HG03097 (cell line): ENCODE data around the gene MOGAT3.

Source experiments
- ATAC-seq: cut with Tn5 transposase; IDR thresholded peaks from one replicate; pipeline ENCODE4 v1.9.1; 2021; ENCODE audit not compliant: unreplicated experiment, low FRiP score

Gene MOGAT3

DNA sequence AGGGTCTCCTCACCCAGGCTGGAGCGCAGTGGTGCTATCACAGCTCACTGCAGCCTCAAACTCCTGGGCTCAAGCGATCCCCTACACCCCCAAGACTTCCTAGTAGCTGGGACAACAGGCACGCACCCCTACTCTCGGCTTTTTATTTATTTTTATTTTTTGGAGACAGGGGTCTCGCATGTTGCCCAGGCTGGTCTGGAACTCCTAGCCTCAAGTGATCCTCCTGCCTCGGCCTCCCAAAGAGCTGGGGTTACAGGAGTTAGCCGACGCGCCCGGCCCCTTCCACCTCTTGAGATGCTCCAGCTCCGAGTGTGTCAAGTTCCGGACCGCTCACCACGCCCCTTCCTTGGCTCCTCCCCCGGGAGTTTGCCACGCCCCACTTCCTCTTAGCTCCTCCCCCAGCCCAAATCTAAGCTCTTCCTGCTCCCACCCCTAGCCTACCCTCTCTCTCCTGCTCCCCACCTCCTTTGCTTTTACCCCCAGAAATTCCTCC lies 27.0 kb downstream of the MOGAT3 start:
- ATAC-seq = no peak

DNA sequence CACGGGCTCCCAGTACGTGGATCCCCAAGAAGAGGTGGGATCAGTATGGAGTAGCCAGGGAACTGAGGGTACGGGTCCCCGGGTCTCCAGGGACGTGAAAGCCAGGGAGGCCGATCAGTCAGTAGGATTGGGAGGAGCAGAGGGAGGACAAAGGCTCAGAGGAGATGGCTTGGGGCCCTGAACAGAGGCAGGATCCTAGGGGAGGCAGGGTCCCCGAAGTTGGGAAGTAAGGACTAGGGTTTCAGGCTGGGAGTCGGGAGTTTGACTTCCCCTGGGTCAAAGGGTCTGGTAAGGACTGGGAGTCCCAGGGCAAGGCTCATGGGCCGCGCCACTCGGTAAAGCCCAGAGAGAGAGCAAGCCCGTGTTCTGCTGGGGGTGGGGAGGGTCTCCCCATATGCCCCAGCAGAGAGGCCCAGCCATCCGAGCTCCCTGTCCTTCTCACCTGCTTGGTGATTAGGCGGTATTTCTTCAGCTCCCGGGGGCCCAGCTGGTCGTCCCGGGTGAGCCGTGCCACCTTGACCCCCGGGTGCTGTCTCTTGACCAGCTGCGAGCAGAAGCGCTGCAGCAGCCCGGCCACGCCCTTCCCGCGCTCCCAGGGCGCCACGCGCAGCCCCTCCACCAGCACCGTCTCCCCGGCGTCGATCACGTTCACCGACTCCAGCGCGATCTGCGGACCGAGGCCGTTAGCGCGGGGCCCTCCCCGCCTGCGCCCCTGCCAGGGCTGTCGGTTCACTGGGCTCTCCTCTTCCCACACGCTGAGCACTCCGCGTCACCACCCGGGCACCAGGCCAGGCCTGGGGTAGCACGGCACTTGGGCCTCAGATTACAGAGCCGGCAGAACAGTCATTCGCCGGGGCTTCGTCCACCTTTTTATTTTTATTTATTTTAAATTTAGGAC lies 27.7 kb downstream of the MOGAT3 start:
- ATAC-seq = no peak

GRCh38 chr7:101172005-101172853 lies 28.6 kb downstream of the MOGAT3 start:
- ATAC-seq = no peak

- ATAC-seq = no peak
Observed at GRCh38 chr7:101171442-101171837, 29.4 kb downstream of the MOGAT3 start.

- ATAC-seq = no peak
Observed at GRCh38 chr7:101170617-101171441, 30.0 kb downstream of the MOGAT3 start.

DNA sequence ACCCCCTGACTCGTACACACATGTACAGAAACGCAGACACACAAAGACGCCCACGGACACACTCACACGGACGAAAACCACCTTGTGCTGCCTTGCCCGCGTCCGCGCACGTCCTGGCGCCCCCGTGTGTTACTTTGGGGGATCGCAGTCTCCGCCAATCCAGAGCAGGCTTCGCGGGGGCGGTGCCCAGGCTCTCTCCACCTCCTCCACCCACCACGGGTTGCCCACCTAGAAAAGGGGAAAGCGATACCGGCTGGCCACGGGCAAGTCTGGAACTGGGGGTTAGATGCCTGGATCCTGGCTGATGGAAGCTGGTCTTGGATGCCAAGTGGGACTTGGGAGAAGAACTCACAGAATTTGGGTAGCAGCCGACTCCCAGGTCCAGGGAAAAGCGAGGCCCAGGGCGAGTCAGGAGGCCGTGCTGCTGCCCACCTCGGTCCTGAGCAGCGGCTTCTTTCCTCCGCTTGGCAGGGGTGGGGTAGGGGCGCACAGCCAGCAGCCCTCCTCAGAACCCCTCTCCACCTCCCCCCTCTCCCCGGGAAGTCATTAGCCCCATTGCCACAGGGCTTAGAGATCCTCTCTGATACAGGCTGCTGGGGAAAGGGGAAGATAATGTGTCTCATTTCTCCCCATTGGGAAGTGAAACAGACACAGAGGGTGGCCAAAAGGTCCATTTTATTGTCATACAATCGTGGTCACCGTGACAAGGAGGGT lies 30.8 kb downstream of the MOGAT3 start:
- ATAC-seq = peak; percentile 44

DNA sequence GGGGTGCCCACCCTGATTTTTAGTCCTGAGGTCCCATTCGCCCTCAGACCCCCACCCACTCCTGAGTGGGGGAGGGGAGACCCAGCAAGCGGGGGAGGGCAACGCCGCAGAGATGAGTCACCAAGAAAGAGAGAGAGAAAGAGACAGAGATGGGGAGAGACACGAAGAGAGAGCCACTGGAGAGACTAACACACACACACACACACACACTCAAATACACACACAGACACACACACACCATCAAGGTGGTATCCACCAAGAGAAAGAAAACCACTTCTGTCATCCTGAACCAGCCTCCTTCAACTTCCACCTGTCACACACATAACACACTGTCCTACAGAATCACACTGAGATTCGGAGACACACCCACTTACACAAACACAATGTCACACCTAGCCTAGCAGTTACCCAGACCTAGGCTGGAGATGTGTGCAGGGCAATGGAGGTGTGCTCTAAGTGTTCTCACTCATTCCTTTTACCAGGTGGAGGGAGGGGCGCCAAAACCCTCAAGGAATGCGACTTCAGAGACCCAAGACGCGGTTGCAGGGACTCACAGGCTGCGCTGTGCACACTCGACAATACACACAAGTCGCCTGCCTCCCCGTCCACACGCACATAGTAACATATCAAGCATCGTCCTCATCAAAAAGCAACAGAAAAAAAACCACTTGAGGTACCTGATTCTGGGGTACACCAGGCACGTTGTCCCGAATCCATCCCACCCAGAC lies 31.6 kb downstream of the MOGAT3 start:
- ATAC-seq = no peak

DNA sequence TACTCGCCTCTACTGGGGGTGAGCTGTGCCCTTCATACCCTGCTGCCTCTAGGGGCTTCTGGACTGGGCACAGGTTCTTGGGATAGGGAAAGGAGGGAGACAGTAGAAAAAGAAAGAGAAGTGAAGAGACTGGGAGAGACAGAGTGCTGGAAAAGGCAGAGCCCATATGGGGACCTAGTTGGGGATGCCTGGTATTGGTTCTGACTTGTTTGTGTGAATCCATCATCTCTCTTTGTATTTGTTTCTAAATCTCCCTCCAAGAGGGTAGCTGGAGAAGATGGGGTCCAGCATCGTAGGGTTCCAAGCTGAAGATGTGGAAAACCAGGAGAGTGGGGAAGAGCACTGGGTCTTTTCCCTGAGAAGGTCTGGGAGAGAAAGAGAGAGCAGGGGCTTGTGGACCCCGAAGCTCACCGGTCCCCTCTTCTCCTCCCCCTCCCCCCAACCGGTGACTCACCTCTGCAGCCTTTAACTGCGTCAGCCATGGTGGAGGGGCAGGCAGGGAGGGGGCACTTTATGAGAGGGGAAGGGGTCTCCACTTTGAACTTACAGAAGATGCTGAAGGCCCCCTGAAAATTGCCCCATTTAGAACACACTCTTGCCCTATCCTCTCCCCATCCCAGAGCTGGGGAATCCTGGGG lies 32.3 kb downstream of the MOGAT3 start:
- no peak for ATAC-seq

DNA sequence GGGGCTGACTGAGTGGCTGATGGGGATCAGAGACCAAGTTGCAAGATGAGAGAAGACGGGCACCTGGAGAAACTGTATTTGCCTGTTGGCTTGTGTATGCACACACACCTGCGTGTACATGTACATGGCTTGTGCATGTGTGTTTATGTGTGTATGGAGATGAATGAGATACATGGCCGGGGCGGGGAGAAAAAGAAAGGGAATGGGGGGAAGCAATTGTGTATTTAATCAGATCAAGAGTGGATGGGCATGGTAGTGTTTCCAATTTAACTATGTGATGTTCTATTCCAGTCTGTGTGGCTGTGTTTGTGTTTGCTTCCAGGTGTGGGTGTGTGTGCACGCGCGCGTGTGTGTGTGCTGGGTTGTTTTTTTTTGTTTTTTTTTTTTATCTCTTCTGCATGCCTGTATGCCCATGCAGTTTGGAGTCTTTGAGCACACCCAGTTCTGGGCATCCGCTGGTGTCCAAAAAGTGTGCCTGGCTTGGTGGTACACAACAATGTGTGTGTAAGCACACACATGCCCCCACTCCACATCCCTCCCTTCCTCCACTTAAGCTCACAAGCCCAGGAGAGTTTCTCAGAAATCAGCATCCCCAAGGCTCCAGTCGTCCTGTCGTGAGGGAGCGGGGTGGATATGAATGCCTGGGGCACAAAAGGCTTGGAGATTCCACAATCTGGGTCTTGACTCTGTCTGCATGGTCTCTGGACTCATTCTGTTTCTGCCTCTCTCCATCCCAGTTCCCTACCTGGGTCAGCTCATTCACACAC lies 33.0 kb downstream of the MOGAT3 start:
- no peak for ATAC-seq

GRCh38 chr7:101166909-101167644 lies 33.8 kb downstream of the MOGAT3 start:
- ATAC-seq = no peak

GRCh38 chr7:101166648-101166908 lies 34.3 kb downstream of the MOGAT3 start:
- no peak for ATAC-seq

GRCh38 chr7:101165958-101166647 lies 34.7 kb downstream of the MOGAT3 start:
- ATAC-seq = no peak

- ATAC-seq = peak; percentile 57
Observed at GRCh38 chr7:101165075-101165957, 35.5 kb downstream of the MOGAT3 start, which contains the start of gene VGF. Gene VGF, minus strand, starts transcription at chr7:101165569. Its CDS starts 726 bp downstream, at chr7:101164843.

GRCh38 chr7:101164071-101164840 lies 36.6 kb downstream of the MOGAT3 start:
- ATAC-seq = no peak
